ENCODE results near the gene EGF. TPM values are rescaled to one million over a fixed set of nuclear protein-coding genes. Genes with fewer than 3 reads are reported as not detected.

Gene EGF
- total RNA-seq, 3 donors from 2014 or later, result 12.5 to 15.5 TPM; not detected in 1

DNA sequence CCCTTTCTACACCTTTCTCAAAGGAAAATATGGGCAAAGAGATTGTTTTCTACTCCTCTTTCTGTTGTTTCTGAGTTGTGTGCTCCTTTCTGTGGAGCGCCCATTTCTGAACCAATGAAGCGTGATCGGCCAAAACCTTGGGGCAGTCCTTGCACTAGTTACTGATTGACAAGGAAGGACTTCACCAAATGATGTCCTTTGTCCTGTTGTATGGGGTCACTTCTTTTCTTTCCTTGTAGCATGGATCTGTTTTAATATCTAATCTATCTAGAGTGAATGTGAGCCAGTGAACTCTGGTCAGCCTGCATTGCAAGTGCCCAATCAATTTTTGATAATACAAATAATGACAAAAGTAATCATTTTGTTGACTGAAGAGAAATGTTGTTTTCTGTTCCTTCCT lies 94.5 kb downstream of the EGF start:
- intact Hi-C loops (cut with DNase I; ENCODE audit: low total_unique reads), result no loop called here
- Histone ChIP-seq H3K27ac (no peak overlapping the region), H3K9me3 (no peaks in the 10 kb centered on the region), H3K4me1 (no peaks in the 10 kb centered on the region), H3K4me3 (no peak overlapping the region), H3K27me3 (no peaks in the 10 kb centered on the region), H3K36me3 (no peaks in the 10 kb centered on the region)
- no peak for DNase-seq (ENCODE audit: low spot score in 2 of 2)
- TF ChIP-seq POLR2A (IDR thresholded peaks at IDR 0.05), result no peak
- no peak for TF ChIP-seq POLR2AphosphoS5 (IDR thresholded peaks at IDR 0.05)
- TF ChIP-seq, protein P1, sequence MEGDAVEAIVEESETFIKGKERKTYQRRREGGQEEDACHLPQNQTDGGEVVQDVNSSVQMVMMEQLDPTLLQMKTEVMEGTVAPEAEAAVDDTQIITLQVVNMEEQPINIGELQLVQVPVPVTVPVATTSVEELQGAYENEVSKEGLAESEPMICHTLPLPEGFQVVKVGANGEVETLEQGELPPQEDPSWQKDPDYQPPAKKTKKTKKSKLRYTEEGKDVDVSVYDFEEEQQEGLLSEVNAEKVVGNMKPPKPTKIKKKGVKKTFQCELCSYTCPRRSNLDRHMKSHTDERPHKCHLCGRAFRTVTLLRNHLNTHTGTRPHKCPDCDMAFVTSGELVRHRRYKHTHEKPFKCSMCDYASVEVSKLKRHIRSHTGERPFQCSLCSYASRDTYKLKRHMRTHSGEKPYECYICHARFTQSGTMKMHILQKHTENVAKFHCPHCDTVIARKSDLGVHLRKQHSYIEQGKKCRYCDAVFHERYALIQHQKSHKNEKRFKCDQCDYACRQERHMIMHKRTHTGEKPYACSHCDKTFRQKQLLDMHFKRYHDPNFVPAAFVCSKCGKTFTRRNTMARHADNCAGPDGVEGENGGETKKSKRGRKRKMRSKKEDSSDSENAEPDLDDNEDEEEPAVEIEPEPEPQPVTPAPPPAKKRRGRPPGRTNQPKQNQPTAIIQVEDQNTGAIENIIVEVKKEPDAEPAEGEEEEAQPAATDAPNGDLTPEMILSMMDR (IDR thresholded peaks at IDR 0.05), result no peak

DNA sequence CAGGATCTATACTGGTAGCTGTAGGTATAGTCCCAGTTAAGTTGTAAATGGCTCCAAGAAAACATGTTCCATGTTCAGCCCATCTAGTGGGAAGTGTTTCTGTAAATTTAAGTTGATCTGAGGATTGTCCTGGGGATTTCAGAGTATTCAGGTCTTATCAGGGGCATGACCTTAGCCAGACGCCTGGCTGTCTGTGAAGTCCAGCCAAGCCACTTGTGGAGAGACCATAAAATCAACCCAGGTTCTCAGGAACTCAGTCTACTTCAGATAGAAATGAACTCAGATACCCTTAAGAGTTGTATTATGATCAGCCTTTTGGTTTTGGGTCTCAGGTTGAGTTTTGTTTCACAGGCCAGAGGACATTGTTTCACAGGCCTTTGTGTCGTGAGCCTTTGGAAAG lies 95.9 kb downstream of the EGF start:
- H3K27ac ChIP-seq, result no peak overlapping the region
- no peaks in the 10 kb centered on the region for H3K9me3 ChIP-seq
- no peaks in the 10 kb centered on the region for H3K36me3 ChIP-seq
- H3K4me3 ChIP-seq, result no peak overlapping the region
- TF ChIP-seq, protein P1 (IDR thresholded peaks at IDR 0.05), result no peak
- TF ChIP-seq POLR2AphosphoS5 (IDR thresholded peaks at IDR 0.05) (no peak), POLR2A (IDR thresholded peaks at IDR 0.05) (no peak)
- H3K4me1 ChIP-seq, result no peaks in the 10 kb centered on the region
- no peak for DNase-seq (ENCODE audit: low spot score in 2 of 2)
- intact Hi-C loops (cut with DNase I; ENCODE audit: low total_unique reads), result no loop called here
- no peaks in the 10 kb centered on the region for H3K27me3 ChIP-seq

DNA sequence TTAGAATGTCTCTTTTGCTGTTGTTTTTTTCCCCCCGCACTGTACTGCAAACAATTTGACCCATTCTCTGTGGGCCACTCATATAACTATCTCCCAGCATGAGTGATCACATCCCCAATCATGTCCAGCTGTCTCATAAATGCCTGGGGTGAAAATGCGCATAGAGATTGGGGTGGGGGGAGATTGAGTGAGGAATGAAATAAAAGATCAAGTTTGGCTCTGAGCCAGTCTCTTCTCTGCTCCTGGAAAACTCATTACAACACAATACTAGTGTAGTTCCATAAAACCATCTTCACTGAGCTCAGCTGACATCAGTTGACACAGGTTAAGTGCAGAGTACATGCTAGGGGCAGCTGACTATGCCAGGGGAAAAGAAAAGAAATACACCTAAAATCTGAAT lies 96.9 kb downstream of the EGF start:
- TF ChIP-seq POLR2AphosphoS5 (IDR thresholded peaks at IDR 0.05), result no peak
- TF ChIP-seq, protein P1 (IDR thresholded peaks at IDR 0.05), result no peak
- Histone ChIP-seq H3K4me1 (no peaks in the 10 kb centered on the region), H3K27me3 (no peaks in the 10 kb centered on the region), H3K4me3 (no peak overlapping the region), H3K36me3 (no peaks in the 10 kb centered on the region), H3K27ac (no peak overlapping the region), H3K9me3 (no peaks in the 10 kb centered on the region)
- DNase-seq (ENCODE audit: low spot score in 2 of 2), result no peak
- intact Hi-C loops (cut with DNase I; ENCODE audit: low total_unique reads), result no loop called here

DNA sequence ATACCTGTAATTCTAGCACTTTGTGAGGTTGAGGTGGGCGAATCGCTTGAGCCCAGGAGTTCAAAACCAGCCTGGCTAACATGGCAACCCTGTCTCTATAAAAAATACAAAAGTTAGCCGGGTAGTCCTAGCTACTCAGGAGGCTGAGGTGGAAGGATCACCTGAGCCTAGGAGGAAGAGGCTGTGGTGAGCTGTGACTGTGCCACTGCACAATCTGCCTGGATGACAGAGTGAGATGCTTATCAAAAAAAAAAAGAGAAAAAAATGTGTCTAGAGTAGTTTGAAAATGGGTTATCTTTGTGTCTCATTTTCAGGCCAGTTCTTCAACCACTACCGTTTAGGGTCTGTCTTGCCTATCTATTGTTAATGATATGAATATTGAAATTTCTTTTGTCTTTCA lies 98.1 kb downstream of the EGF start:
- H3K27me3 ChIP-seq, result no peaks in the 10 kb centered on the region
- H3K27ac ChIP-seq, result no peak overlapping the region
- H3K4me3 ChIP-seq, result no peak overlapping the region
- no peaks in the 10 kb centered on the region for H3K9me3 ChIP-seq
- no peak for DNase-seq (ENCODE audit: low spot score in 2 of 2)
- no peak for TF ChIP-seq POLR2AphosphoS5 (IDR thresholded peaks at IDR 0.05)
- TF ChIP-seq POLR2A (IDR thresholded peaks at IDR 0.05), result no peak
- TF ChIP-seq, protein P1 (IDR thresholded peaks at IDR 0.05), result no peak
- intact Hi-C loops (cut with DNase I; ENCODE audit: low total_unique reads), result loop anchor here (5.0 kb wide), 1 partner anchor 1398 kb away; no protein-coding TSS in a partner anchor
- H3K36me3 ChIP-seq, result no peaks in the 10 kb centered on the region
- no peaks in the 10 kb centered on the region for H3K4me1 ChIP-seq

DNA sequence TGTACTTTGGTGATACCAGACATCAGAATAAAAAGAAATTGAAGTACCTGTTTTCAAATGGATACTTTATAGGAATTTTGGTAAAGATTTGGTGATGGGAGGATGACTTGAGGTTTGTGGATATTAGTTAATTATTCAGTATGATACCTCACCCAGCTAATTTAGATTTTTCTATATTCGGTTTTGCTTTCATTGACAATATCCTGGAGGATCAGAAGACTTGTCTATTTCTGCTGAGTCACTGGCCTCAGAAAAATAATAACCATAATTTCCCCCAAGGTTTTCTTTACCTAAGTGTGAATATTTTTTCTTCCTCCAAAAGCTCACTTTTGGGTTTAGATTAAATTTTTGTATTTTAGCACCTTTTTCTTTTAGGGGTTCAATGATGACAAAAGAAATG lies 100.2 kb downstream of the EGF start:
- TF ChIP-seq POLR2AphosphoS5 (IDR thresholded peaks at IDR 0.05), result no peak
- TF ChIP-seq, protein P1 (IDR thresholded peaks at IDR 0.05), result no peak
- TF ChIP-seq POLR2A (IDR thresholded peaks at IDR 0.05), result no peak
- no peaks in the 10 kb centered on the region for H3K4me1 ChIP-seq
- intact Hi-C loops (cut with DNase I; ENCODE audit: low total_unique reads), result loop anchor here (5.0 kb wide), 1 partner anchor 1401 kb away; no protein-coding TSS in a partner anchor
- peaks cover 0 to 5% of the 10 kb centered on the region in 2 donors for H3K9me3 ChIP-seq
- no peaks in the 10 kb centered on the region for H3K36me3 ChIP-seq
- H3K4me3 ChIP-seq, result no peak overlapping the region
- no peak overlapping the region for H3K27ac ChIP-seq
- H3K27me3 ChIP-seq, result no peaks in the 10 kb centered on the region
- DNase-seq (ENCODE audit: low spot score in 2 of 2), result no peak
